GM21576 (cell line): ENCODE data around the gene STK31.
"Not testable (repeated sequence)": the region's sequence is repeated elsewhere in the genome, so short reads cannot be mapped to it uniquely, and the experiment has no call there.

Source experiments
- ATAC-seq: cut with Tn5 transposase; IDR thresholded peaks from one replicate; pipeline ENCODE4 v1.9.1; 2021; ENCODE audit warnings: mild to moderate bottlenecking, moderate library complexity; ENCODE audit not compliant: unreplicated experiment

STK31 gene

DNA sequence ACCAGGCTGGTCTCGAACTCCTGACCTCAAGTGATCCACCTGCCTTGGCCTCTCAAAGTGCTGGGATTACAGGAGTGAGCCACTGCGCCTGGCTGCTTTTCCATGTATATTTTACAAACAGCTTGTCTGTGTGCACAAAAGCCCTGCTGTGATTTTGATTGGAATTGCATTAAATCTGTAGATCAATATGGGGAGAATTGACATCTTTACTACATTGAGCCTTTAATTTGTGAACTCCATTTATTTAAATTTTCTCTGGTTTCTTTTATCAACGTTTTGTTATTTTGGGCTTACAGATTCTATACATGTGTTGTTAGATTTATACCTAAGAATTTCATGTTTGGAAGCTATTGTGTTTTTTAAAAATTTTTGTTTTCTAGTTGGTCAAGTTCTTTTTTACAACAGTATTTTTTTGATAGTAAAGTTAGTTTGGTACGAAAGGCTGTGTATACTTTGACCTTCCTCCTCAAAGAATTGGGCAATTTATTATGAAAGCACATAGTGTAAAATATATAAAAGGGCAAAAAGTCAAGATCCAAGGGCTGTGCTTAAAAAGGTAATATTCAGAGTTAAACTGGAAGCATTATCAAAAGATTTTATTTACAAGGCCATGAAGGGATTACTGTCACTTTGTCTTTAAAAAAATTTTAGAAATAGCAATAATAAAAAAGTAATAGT, 92.8 kb downstream of the STK31 start:
- ATAC-seq, result no peak

DNA sequence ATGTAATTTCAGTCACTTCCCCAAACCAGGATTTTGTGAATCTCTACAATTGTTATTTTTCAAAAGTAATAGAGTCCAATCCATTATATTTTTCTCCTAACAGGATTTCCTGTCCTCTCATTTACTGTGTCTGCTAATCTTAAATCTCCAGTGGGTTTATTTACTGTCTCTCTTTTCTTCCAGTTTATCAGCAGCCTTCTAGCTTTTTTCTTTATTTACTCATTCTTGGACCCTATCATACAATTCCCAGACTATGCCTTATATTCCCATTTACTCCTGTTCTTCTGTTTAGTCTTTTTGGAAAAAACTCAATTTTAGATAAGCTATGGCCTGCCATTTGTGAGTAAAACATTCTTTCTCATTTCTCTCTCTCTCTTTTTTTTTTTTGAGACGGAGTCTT, 94.7 kb downstream of the STK31 start:
- ATAC-seq, result no peak

DNA sequence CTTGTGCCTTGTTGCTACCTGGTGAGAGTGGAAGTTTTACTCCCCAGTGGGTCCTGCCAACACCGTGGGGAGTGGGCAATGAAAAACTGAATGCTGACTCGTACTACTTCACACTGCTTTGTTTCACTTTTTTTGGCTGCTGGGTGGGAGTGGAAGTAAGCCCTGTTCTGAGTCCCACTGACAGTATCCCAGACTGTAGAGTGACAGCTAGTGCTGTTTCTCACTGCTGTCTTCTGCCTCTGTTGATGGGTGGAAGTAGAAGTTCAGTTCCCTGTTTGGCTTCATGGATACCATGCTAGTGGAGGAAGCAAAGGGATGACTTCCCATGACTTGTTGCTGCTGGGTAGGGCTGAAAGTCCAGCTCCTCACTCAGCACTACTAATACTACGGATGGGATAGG, 98.4 kb downstream of the STK31 start:
- ATAC-seq, result no peak

DNA sequence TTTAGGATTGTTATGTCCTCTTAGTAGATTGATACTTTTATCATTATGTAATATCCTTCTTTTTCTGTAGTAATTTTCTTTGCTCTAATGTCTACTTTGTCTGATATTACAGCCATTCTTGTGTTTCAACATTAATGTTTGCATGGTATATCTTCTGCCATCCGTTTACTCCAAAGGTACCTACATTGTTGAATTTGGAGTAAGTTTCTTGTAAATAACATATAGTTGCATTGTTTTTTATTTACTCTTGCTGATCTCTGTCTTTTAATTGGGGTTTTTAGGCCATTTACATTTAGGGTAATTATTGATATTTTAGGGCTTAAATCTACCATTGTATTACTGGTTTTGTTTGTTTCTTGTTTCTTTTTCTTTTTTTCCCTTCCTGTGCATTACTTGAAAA, 100.1 kb downstream of the STK31 start:
- no peak for ATAC-seq

DNA sequence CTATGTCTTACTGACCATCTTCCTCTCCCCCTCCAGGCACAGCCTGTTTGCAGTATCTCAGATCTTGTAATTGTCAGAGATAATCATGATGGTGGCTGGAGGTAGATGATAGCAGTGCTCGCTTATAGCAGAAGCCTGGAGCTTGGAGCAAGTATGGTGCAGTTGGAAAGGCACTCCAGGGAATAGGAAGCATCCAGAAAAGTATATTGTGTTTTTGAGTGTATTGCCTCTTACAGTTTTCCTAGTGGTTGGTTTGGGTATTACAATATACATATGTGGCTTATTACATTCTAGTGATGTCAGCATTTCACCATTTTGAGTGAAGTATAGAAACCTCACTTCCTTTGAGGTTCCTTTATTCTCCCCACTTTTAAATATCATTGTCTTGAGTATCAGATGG, 101.5 kb downstream of the STK31 start:
- ATAC-seq, result no peak

DNA sequence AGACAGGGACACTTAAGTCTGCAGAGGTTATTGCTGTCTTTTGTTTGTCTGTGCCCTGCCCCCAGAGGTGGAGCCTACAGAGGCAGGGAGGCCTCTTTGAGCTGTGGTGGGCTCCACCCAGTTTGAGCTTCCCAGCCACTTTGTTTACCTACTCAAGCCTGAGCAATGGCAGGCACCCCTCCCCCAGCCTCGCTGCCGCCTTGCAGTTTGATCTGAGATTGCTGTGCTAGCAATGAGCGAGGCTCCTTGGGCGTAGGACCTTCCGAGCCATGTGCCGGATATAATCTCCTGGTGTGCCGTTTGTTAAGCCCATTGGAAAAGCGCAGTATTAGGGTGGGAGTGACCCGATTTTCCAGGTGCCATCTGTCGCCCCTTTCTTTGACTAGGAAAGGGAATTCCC, 118.1 kb downstream of the STK31 start:
- ATAC-seq, result not testable (repeated sequence)

DNA sequence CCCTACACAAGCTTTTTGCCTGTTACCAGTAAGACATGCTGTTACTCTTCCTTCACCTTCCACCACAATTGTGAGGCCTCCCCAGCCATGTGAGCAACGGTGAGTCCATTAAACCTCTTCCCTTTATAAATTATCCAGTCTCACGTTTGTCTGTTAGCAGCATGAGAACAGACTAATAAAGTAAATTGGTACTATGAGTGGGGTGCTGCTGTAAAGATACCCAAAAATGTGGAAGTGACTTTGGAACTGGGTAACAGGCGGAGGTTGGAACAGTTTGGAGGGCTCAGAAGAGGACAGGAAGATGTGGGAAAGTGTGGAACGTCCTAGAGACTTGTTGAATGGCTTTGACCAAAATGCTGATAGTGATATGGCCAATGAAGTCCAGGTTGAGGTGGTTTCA, 122.7 kb downstream of the STK31 start:
- not testable (repeated sequence) for ATAC-seq

DNA sequence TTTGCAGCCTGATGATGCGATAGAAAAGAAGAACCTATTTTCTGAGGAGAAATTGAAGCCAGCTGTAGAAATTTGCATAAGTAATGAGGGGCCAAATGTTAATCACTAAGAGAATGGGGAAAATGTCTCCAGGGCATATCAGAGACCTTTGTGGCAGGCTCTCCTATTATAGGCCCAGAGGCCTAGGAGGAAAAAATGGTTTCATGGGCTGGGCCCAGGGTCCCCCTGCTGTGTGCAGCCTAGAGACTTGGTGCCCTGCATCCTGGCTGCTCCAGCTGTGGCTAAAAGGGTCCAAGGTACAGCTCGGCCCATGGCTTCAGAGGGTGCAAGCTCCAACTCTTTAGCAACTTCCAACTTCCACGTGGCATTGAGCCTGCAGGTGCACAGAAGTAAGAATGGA, 123.4 kb downstream of the STK31 start:
- no peak for ATAC-seq

DNA sequence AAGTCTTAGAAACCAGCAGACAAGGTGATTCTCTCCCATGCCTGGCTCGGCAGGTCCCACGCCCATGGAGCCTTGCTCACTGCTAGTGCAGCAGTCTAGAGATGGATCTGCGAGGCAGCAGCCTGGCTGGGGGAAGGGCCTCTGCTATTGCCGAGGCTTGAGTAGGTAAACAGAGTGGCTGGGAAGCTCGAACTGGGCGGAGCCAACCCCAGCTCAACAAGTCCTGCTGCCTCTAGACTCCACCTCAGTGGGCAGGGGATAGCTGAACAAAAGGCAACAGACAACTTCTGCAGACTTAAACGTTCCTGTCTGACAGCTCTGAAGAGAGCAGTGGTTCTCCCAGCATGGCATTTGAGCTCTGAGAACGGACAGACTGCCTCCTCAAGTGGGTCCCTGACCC, 134.8 kb downstream of the STK31 start:
- not testable (repeated sequence) for ATAC-seq

DNA sequence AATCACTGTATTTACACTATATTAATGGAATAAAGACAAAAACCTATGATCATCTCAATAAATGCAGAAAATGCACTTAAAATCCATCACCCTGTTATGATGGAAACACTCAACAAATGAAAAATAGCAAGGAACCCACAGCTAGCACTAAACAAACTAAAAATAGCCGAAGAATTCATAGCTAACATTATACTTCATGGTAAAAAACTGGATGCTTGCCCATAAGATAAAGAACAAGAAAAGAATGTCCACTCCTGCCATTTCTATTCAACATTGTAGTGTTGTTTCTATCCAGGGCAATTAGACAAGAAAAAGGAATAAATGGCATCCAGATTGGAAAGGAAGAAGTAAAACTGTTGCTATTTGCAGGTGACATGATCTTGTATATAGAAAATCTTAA, 142.1 kb downstream of the STK31 start:
- no peak for ATAC-seq

DNA sequence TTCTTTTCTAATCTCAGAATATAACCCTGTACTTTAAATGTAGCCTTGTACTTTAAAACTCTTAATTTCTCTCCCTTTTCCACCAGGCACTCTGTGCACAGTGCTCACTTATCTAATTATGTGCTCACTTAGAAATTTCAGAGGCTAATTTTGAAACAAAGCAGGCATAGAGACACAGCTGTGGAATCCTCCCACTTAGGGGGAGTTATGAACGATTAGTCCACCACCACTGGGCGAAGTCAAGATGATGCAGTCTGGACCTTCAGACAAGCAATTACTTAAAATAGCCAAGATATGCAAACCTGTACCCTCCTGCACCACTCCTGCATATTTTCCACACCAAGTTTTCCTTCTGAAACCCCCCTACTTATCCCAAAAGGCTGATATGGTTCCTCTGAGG, 143.0 kb downstream of the STK31 start:
- no peak for ATAC-seq

DNA sequence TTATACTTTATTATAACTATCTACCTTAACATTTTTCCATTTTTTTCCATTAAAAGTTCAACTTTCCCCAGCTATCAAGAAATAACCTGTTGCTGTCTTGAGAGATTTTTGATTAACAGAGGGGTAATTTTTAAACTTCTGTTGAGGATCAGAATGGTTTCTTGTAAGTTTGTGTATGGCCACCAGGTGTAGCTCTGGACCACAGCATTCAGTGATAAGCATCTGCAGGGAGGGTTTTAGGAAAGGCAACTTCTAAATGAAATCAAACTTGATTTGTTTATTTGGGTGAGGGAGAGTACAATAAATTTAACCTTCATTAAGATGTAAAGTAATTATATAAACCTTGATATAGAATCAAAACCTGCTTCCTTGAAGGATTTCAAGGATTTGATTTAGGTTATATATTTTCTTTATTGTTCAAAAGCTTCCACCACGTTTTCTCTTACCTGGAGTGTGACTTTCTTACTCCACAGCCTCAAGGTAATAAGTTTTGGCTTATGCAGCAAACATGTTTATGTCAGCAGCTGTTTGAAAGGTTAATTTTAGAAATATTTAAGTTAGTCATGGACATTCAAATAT, 153.3 kb downstream of the STK31 start:
- no peak for ATAC-seq

DNA sequence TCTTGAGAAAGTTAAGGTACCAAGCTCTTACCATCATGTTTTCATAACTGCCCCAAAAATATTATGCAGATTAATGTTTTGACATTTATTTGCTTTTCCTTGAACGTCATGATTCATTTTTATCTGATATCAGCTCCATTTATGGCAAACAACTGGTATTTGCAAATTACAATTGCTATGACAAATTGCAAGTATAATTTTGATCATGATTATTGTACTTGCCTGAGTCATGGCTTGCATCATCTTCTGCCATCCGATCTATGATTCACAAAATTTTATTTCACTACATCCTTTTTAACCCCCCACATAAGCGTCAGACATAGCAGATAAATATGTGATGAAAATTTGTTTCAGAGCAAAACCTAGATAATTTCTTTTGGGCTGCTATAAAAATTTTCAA, 155.0 kb downstream of the STK31 start:
- no peak for ATAC-seq

DNA sequence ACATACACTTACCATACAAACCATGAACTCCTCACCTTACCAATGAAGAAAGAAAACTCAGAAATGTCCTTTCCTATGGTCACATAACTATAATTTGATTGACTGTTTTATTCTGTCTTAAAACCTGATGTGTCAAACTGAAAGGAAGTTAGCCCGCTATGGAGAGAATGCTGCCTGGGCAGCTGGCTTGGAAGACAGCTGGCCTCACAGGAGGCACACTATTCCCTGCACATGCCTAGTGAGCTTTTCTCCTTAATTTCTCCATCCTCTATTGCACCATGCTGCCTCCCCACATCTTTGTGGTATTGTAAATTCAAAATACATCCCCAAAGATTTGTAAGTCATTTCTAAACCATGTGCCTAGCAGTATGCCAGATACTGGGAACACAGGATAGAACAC, 163.3 kb downstream of the STK31 start:
- ATAC-seq, result no peak

DNA sequence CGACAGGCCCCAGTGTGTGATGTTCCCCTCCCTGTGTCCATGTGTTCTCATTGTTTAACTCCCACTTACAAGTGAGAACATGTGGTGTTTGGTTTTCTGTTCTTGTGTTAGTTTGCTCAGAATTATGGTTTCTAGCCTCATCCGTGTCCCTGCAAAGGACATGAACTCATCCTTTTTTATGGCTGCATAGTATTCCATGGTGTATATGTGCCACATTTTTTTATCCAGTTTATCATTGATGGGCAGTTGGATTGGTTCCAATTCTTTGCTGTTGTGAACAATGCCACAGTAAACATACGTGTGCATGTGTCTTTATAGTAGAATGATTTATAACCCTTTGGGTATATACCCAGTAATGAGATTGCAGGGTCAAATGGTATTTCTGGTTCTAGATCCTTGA, 166.5 kb downstream of the STK31 start:
- ATAC-seq, result not testable (repeated sequence)
